Stimulated activated memory B cell treated with anti-CD40 and anti-IgM and Interleukin-4, amounts not matched to agents 10 μg/mL and 1 μg/mL and 100 μg/mL, for 72 hours (primary cell): ENCODE data around the gene PRXL2A.

Source experiments
- ATAC-seq: fragments of 150-1000 bp; cut with Tn5 transposase; 2 replicates; pipeline ENCODE4 v1.10.0; 2021
- H3K27ac Mint-ChIP-seq: one replicate; pipeline ENCODE4 v1.8.0; 2022; ENCODE audit warnings: mild to moderate bottlenecking, mixed read lengths
- H3K27me3 Mint-ChIP-seq: one replicate; pipeline ENCODE4 v1.8.0; 2022; ENCODE audit warnings: mixed read lengths
- H3K36me3 Mint-ChIP-seq: one replicate; pipeline ENCODE4 v1.8.0; 2022; ENCODE audit warnings: mixed read lengths
- H3K4me1 Mint-ChIP-seq: one replicate; pipeline ENCODE4 v1.8.0; 2022; ENCODE audit warnings: mixed read lengths
- H3K4me3 Mint-ChIP-seq: one replicate; pipeline ENCODE4 v1.8.0; 2022; ENCODE audit warnings: mild to moderate bottlenecking, moderate library complexity, mixed read lengths
- H3K9me3 Mint-ChIP-seq: one replicate; pipeline ENCODE4 v1.8.0; 2022; ENCODE audit warnings: mixed read lengths

Gene PRXL2A

DNA sequence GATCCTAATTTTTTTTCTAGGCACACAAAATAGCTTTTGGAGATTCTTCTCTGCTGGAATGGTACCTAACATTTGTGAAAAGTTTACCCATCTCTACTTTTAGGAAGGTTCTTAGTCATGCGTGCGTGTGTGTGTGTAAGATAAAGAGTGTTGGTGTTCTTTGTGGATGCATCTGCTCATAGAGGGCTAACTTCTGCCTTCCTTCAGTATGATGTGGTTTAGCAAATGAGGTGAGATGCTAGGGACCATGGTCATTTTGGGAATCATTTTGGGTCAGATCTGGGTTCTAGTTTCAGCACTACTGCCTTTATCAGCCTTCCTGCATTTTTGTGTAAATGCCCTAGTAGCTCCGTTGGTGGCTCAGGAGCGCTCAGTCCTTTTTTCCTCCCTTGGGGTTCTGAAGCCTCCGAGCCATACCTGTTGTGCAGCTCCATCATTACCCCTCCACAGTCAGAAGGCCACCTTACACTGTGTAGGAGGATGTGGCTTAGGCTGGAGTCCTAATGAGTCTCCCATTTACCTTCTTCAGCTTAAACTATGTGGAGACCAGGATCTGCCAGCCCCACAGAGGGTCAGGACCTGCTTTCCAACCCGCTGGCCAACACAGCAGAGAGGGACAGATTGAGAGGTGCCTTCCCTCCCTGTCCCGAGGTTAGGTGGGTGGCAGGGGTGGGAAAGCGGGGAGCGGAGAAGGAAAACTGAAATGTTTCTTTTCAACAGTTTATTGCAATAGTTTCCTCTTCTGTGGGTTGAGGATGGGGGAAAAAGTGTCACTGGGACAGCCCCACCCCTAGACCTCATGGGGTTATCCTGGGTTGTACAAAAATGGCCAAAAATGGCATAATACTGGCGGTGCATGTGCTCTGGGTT, 77.0 kb downstream of the PRXL2A start:
- Mint-ChIP-seq H3K9me3 (no peaks in the 10 kb centered on the region), H3K27me3 (no peaks in the 10 kb centered on the region), H3K4me3 (no peak overlapping the region), H3K27ac (peak overlapping the region; percentile 13), H3K4me1 (peaks cover 48% of the 10 kb centered on the region), H3K36me3 (peaks cover 18% of the 10 kb centered on the region)
- no peak for ATAC-seq

DNA sequence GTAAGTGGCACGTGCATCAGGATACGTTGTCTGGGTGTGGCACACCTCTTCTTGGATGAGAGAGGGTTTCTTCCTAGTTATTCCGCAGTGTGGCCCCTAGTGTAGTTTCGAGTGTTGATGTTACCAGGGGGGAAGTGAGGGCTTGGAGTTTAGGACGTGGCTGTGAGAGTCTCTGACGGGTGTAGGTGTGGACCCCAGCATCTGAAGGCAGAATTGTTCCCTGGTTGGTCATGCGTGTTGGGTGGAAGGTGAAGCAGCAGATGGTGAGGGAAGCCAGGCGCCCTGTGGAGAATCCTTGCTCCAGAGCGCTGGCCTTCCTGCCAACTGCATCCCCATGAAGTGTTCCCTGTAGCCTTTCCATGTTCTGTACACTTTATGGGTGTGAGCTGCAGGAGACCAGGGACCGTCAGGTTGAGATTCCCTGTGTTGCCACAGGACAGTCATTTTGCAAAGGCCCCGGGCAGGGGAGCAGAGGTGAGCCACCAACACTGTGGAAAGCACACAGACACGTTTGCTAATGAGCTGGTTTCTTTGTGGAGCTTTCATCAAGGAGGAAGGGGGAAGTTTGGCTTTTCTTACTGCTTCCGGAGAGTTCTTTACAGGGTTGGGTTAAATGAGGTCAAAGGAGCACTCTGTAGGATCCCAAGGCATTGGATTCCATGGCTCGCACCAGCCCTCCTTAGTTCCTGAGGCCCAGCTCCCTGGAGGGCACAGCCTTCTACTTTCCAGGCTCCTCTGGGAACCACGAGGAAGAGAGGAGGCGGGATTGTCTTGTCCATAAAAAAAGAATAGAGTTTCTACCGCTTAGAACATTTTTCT, 77.8 kb downstream of the PRXL2A start:
- no peak for ATAC-seq
- Mint-ChIP-seq H3K27me3 (no peaks in the 10 kb centered on the region), H3K9me3 (no peaks in the 10 kb centered on the region), H3K36me3 (peaks cover 22% of the 10 kb centered on the region), H3K27ac (peak overlapping the region; percentile 13), H3K4me1 (peaks cover 50% of the 10 kb centered on the region), H3K4me3 (no peak overlapping the region)
